Breast epithelium (tissue), 3 donors: ENCODE data around the gene SAXO2.
"Not testable (repeated sequence)": the region's sequence is repeated elsewhere in the genome, so short reads cannot be mapped to it uniquely, and the experiment has no call there.

Source experiments
- POLR2A ChIP-seq: fragments of 450-650 bp; IDR thresholded peaks from one replicate; pipeline ENCODE4 v1.6.1; 2016; ENCODE audit warnings: antibody characterized with exemption, mild to moderate bottlenecking, moderate library complexity
- POLR2AphosphoS5 ChIP-seq, 3 donors: sonication (generic); formaldehyde crosslinking; IDR thresholded peaks; one replicate each; pipeline ENCODE4 v1.6.1; 2017; ENCODE audit warnings: antibody characterized with exemption in 3 of 3
- TF ChIP-seq, protein P1 (sequence below), 3 donors: fragments of 450-650 bp; IDR thresholded peaks; one replicate each; pipeline ENCODE4 v1.5.1; 2016 to 2017; ENCODE audit warnings: antibody characterized with exemption in 3 of 3, mild to moderate bottlenecking in 3 of 3, moderate library complexity in 3 of 3

- not testable (repeated sequence) for TF ChIP-seq POLR2AphosphoS5 (IDR thresholded peaks at IDR 0.05); POLR2A
- TF ChIP-seq, protein P1, sequence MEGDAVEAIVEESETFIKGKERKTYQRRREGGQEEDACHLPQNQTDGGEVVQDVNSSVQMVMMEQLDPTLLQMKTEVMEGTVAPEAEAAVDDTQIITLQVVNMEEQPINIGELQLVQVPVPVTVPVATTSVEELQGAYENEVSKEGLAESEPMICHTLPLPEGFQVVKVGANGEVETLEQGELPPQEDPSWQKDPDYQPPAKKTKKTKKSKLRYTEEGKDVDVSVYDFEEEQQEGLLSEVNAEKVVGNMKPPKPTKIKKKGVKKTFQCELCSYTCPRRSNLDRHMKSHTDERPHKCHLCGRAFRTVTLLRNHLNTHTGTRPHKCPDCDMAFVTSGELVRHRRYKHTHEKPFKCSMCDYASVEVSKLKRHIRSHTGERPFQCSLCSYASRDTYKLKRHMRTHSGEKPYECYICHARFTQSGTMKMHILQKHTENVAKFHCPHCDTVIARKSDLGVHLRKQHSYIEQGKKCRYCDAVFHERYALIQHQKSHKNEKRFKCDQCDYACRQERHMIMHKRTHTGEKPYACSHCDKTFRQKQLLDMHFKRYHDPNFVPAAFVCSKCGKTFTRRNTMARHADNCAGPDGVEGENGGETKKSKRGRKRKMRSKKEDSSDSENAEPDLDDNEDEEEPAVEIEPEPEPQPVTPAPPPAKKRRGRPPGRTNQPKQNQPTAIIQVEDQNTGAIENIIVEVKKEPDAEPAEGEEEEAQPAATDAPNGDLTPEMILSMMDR (IDR thresholded peaks at IDR 0.05), result not testable (repeated sequence)
Observed at GRCh38 chr15:82282386-82282785, 19.8 kb downstream of the SAXO2 start.
